K562 (cell line): ENCODE results near the gene BNC1. TPM values are rescaled to one million over a fixed set of nuclear protein-coding genes. Genes with fewer than 3 reads are reported as not detected.

Experiments used
- ATAC-seq: fragments of 200-7000 bp; cut with Tn5 transposase; 3 replicates; pipeline ENCODE4 v1.9.1; 2020; ENCODE audit warnings: moderate library complexity
- BruUV-seq: library from RNA; stranded (reverse); fragments of 400-500 nt; replicated peaks from 2 replicates; lab custom pipeline; 2021; lab: Mats Ljungman, UMichigan
- CTCF ChIA-PET: fragments of 300-600 bp; formaldehyde crosslinking; extraction: SDS; loops from one replicate; lab custom pipeline; 2021; ENCODE audit warnings: low intra/inter-chr PET ratio; lab: Yijun Ruan, JAX
- POLR2A ChIA-PET: fragments of 300-600, 350-650 bp; sonication (Branson Sonifier 250); formaldehyde crosslinking; extraction: SDS; loops from one replicate; lab custom pipeline; 2021; ENCODE audit warnings: antibody characterized with exemption, inconsistent platforms; lab: Yijun Ruan, JAX
- DNase-seq, 4 experiments: peaks; one replicate each; pipeline versions ENCODE4 v3.0.0 to v3.0.0-alpha.2; 2011 to 2018; ENCODE audit warnings: low spot score in 3 of 4, mixed read lengths in 3 of 4; ENCODE audit errors: extremely low read depth in 1 of 4
- FAIRE-seq: peaks from 2 replicates; lab custom pipeline; 2011; peaks lifted over from hg19 to GRCh38; lab: Jason Lieb, UNC
- H2AFZ ChIP-seq: 2 replicates; pipeline ENCODE4 v1.6.0; 2011; ENCODE audit warnings: low read depth, low read length, control low read depth, inconsistent platforms
- H3K27ac ChIP-seq: fragments of 200-600 bp; 3 replicates; pipeline ENCODE4 v1.8.0; 2011; ENCODE audit warnings: low read depth, mild to moderate bottlenecking, control low read depth, inconsistent platforms, low read length, moderate library complexity, mixed read lengths; ENCODE audit errors: extremely low read depth
- H3K27me3 ChIP-seq, 2 experiments: fragments of 300-600 bp in 1 of 2; 2 replicates in 1 of 2; 3 replicates in 1 of 2; pipeline versions ENCODE4 v1.6.0 to v1.8.0; 2011; ENCODE audit warnings: inconsistent platforms in 2 of 2, low read length in 2 of 2, mild to moderate bottlenecking in 1 of 2, mixed read lengths in 1 of 2, moderate library complexity in 1 of 2; ENCODE audit not compliant: control insufficient read depth in 2 of 2, insufficient read depth in 2 of 2
- H3K36me3 ChIP-seq: fragments of 300-600 bp; 3 replicates; pipeline ENCODE4 v1.8.0; 2011; ENCODE audit warnings: mild to moderate bottlenecking, low read length, inconsistent platforms; ENCODE audit not compliant: control insufficient read depth, insufficient read depth
- H3K4me1 ChIP-seq, 2 experiments: fragments of 200-600 bp in 1 of 2; replicated peaks in 1 of 2; 2 replicates in 1 of 2; 3 replicates in 1 of 2; pipeline versions ENCODE4 v1.5.1 to v1.8.0; 2011; ENCODE audit warnings: inconsistent platforms in 2 of 2, low read length in 2 of 2, mild to moderate bottlenecking in 1 of 2, mixed read lengths in 1 of 2, moderate library complexity in 1 of 2; ENCODE audit not compliant: control insufficient read depth in 2 of 2, insufficient read depth in 2 of 2
- H3K4me2 ChIP-seq: 2 replicates; pipeline ENCODE4 v1.6.1; 2011; ENCODE audit warnings: low read length, control low read depth, inconsistent platforms, mixed read lengths; ENCODE audit not compliant: insufficient read depth
- H3K4me3 ChIP-seq: fragments of 200-600 bp; sonication (generic), shearing (Covaris generic); 2 replicates; pipeline ENCODE4 v1.5.1; 2016; ENCODE audit warnings: control low read depth, inconsistent platforms
- H3K79me2 ChIP-seq: fragments of 200-600 bp; 3 replicates; pipeline ENCODE4 v1.8.0; 2011; ENCODE audit warnings: low read length, inconsistent platforms; ENCODE audit not compliant: control insufficient read depth, insufficient read depth
- H3K9ac ChIP-seq, 2 experiments: 2 replicates each; pipeline versions ENCODE4 v1.6.0 to v1.6.1; 2011; ENCODE audit warnings: low read depth in 2 of 2, low read length in 2 of 2, control low read depth in 1 of 2, inconsistent platforms in 1 of 2, mild to moderate bottlenecking in 1 of 2, mixed read lengths in 1 of 2; ENCODE audit not compliant: insufficient read depth in 1 of 2
- H3K9me1 ChIP-seq: one replicate; pipeline ENCODE4 v1.6.0; 2011; ENCODE audit warnings: inconsistent platforms, mild to moderate bottlenecking, low read length, moderate library complexity; ENCODE audit not compliant: control insufficient read depth, insufficient read depth
- H3K9me3 ChIP-seq: replicated peaks from 2 replicates; pipeline ENCODE4 v1.5.1; 2011; ENCODE audit warnings: low read depth, low read length, inconsistent platforms; ENCODE audit not compliant: control insufficient read depth, insufficient read depth
- H4K20me1 ChIP-seq: replicated peaks from 2 replicates; pipeline ENCODE4 v1.6.1; 2011; ENCODE audit warnings: low read length, inconsistent platforms, mixed read lengths; ENCODE audit not compliant: control insufficient read depth, insufficient read depth
- CTCFL ChIP-seq: IDR thresholded peaks from 2 replicates; pipeline ENCODE4 v1.6.1; 2011; ENCODE audit warnings: borderline replicate concordance, low read depth, mild to moderate bottlenecking, moderate library complexity, low read length; ENCODE audit not compliant: insufficient read depth, poor library complexity, severe bottlenecking
- RBM17 ChIP-seq: fragments of 200-400 bp; formaldehyde crosslinking; IDR thresholded peaks from 2 replicates; pipeline ENCODE4 v1.6.1; 2017; ENCODE audit warnings: low read depth, mild to moderate bottlenecking, low read length, borderline replicate concordance
- SMARCE1 ChIP-seq: fragments of 450-650 bp; IDR thresholded peaks from 2 replicates; pipeline ENCODE4 v1.7.1; 2016; ENCODE audit warnings: mild to moderate bottlenecking
- STAT6 ChIP-seq: sonication (generic); formaldehyde crosslinking; IDR thresholded peaks from 2 replicates; pipeline ENCODE4 v1.8.1; 2023; ENCODE audit warnings: mild to moderate bottlenecking, missing genetic modification reagents
- TFE3 ChIP-seq: fragments of 450-650 bp; formaldehyde crosslinking; IDR thresholded peaks from 2 replicates; pipeline ENCODE4 v1.4.0; 2020; ENCODE audit warnings: mild to moderate bottlenecking, mixed read lengths
- XRCC5 ChIP-seq: fragments of 200-400 bp; formaldehyde crosslinking; IDR thresholded peaks from 2 replicates; pipeline ENCODE4 v1.6.1; 2017; ENCODE audit warnings: low read depth, mild to moderate bottlenecking, low read length
- ZC3H11A ChIP-seq: IDR thresholded peaks from 2 replicates; pipeline ENCODE4 v1.6.1; 2012; ENCODE audit warnings: low read depth, low read length, improper control_type of control experiment
- WGBS: fragments of 100-300 bp; shearing (Covaris generic); methylation state at CpG from one replicate; pipeline ENCODE4 v1.1.6; 2016; ENCODE audit warnings: low coverage, mixed read lengths; ENCODE audit not compliant: insufficient coverage; ENCODE audit errors: missing lambda C conversion rate; 5-methylcytosine and 5-hydroxymethylcytosine counted together
- in situ Hi-C: fragments of 300-500 bp; cut with MboI; formaldehyde crosslinking; loops from 4 replicates; pipeline ENCODE4 v1.15.0; 2018; ENCODE audit warnings: inconsistent platforms, mixed read lengths
- intact Hi-C: fragments of 100-400 bp; cut with micrococcal nuclease; formaldehyde crosslinking; loops from 2 replicates; pipeline ENCODE4 v1.14.2; 2022
- polyA plus RNA-seq, 8 experiments: library from polyadenylated mRNA; depleted of rRNA in 4 of 8; stranded (reverse) in 5 of 8; unstranded in 3 of 8; fragments of >200 nt; fragmentation: Nextera tagmentation in 2 of 8; fragmentation: Illumina TruSeq in 1 of 8; extraction: Ambion mirVana in 2 of 8; extraction: Trizol in 1 of 8; gene quantifications; 2 replicates each; pipeline versions ENCODE4 v1.2.1 to v1.2.3, GENCODE V29; 2011 to 2014; ENCODE audit warnings: inconsistent platforms in 1 of 8, missing spikeins in 1 of 8
- total RNA-seq, 7 experiments: library from RNA; depleted of rRNA in 6 of 7; stranded (reverse); fragments of >200 nt in 6 of 7; fragmentation: Illumina TruSeq in 2 of 7; extraction: Trizol in 2 of 7; gene quantifications; 2 replicates each; pipeline versions ENCODE4 v1.2.1 to v1.2.3, GENCODE V29; 2011 to 2021; ENCODE audit warnings: low replicate concordance in 1 of 7

BNC1 gene
- total and polyA plus RNA-seq, 9 of the 15 experiments (the other 6 are each of a cell fraction or from before 2014, with no cell fraction given), result not detected

GRCh38 chr15:83262594-83263315 lies 21.7 kb downstream of the BNC1 start:
- POLR2A ChIA-PET, result no interaction called here
- H3K9ac ChIP-seq, result no peak overlapping the region
- ATAC-seq (no peak), DNase-seq (no peak), FAIRE-seq (no peak)
- H4K20me1 ChIP-seq, result no peaks in the 10 kb centered on the region; the same call in 1 of the 2 replicates
- no peaks in the 10 kb centered on the region for H3K4me1 ChIP-seq
- no peak overlapping the region for H3K27ac ChIP-seq
- H3K27me3 ChIP-seq, result peaks cover 13 to 19% of the 10 kb centered on the region in 2 experiments; a peak in 4 of 5 replicates
- no peaks in the 10 kb centered on the region for H3K36me3 ChIP-seq
- no peaks in the 10 kb centered on the region for H3K79me2 ChIP-seq
- no TSS peak for BruUV-seq
- H3K4me2 ChIP-seq, result no peak overlapping the region
- no peak overlapping the region for H2AFZ ChIP-seq
- H3K4me3 ChIP-seq, result no peak overlapping the region
- WGBS, result 1% methylated on average over 7 of the region's 7 CpGs
- in situ Hi-C loops (no loop called here), intact Hi-C loops (no loop called here)
- CTCF ChIA-PET, result no interaction called here
- no peaks in the 10 kb centered on the region for H3K9me3 ChIP-seq
- no peaks in the 10 kb centered on the region for H3K9me1 ChIP-seq
- TF ChIP-seq TFE3 (CRISPR knock-in tag) (no peak), CTCFL (no peak), ZC3H11A (no peak), RBM17 (no peak), XRCC5 (no peak), SMARCE1 (no peak), STAT6 (CRISPR knock-in tag) (no peak)
